BJ (cell line): Measurements from ENCODE around the gene SLC35E3. TPM values are rescaled to one million over a fixed set of nuclear protein-coding genes. Genes with fewer than 3 reads are reported as not detected.

ENCODE experiments used
- CTCF ChIA-PET: fragments of 350-600 bp; formaldehyde crosslinking; extraction: SDS; loops from one replicate; lab custom pipeline; 2021; ENCODE audit warnings: antibody characterized with exemption, inconsistent platforms; lab: Yijun Ruan, JAX
- POLR2A ChIA-PET: fragments of 300-600 bp; sonication (Branson Sonifier 250); formaldehyde crosslinking; extraction: SDS; loops from one replicate; lab custom pipeline; 2021; ENCODE audit warnings: antibody characterized with exemption; lab: Charles Lee
- DNase-seq: peaks from one replicate; pipeline ENCODE4 v3.0.0-alpha.2; 2011; ENCODE audit warnings: low read depth
- H3K27me3 ChIP-seq: 2 replicates; pipeline ENCODE4 v1.6.0; 2011; ENCODE audit warnings: low read length; ENCODE audit not compliant: control insufficient read depth, insufficient read depth
- H3K36me3 ChIP-seq: 2 replicates; pipeline ENCODE4 v1.5.1; 2011; ENCODE audit warnings: low read length; ENCODE audit not compliant: control insufficient read depth, insufficient read depth
- H3K4me3 ChIP-seq: 2 replicates; pipeline ENCODE4 v1.5.1; 2011; ENCODE audit warnings: low read depth, mild to moderate bottlenecking, control low read depth, low read length
- polyA plus RNA-seq: library from polyadenylated mRNA; depleted of rRNA; stranded (reverse); fragments of >200 nt; gene quantifications from 2 replicates; pipeline ENCODE4 v1.2.3, GENCODE V29; 2011
- TF ChIP-seq, protein P1 (sequence below): IDR thresholded peaks from 2 replicates; pipeline ENCODE4 v1.5.1; 2011; ENCODE audit warnings: low read depth, mild to moderate bottlenecking, control low read depth, inconsistent platforms, low read length, moderate library complexity; ENCODE audit not compliant: insufficient read depth

SLC35E3 gene
- polyA plus RNA-seq, 1 experiment, result 5.7 TPM

DNA sequence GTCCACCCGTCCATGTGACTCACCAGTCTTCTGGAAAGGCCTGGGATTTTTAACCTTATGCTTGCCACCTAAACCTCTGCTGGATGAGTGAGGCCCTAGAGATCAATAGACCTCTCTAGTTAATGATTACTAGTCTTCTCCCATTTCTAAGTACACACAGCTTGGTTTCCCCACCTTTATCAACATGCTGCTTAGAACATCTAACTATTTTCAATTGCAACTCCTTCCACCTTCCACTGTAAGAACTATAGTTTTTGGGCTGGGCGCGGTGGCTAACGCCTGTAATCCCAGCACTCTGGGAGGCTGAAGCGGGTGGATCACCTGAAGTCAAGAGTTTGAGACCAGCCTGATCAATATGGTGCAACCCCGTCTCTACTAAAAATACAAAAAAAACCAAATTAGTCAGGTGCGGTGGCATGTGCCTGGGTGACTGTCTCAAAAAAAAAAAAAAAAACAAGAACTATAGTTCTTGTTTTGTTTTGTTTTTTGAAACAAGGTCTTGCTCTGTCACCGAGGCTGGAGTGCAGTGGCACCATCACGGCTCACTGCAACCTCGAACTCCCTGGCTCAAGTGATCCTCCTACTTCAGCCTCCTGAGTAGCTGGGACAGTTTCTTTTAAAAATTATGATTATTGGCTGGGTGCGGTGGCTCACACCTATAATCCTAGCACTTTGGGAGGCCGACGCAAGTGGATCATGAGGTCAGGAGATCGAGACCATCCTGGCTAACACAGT is 43.3 kb downstream of the SLC35E3 start:
- ChIA-PET POLR2A (no interaction called here), CTCF (no interaction called here)
- DNase-seq, result no peak
- TF ChIP-seq, protein P1, sequence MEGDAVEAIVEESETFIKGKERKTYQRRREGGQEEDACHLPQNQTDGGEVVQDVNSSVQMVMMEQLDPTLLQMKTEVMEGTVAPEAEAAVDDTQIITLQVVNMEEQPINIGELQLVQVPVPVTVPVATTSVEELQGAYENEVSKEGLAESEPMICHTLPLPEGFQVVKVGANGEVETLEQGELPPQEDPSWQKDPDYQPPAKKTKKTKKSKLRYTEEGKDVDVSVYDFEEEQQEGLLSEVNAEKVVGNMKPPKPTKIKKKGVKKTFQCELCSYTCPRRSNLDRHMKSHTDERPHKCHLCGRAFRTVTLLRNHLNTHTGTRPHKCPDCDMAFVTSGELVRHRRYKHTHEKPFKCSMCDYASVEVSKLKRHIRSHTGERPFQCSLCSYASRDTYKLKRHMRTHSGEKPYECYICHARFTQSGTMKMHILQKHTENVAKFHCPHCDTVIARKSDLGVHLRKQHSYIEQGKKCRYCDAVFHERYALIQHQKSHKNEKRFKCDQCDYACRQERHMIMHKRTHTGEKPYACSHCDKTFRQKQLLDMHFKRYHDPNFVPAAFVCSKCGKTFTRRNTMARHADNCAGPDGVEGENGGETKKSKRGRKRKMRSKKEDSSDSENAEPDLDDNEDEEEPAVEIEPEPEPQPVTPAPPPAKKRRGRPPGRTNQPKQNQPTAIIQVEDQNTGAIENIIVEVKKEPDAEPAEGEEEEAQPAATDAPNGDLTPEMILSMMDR, result no peak
- Histone ChIP-seq H3K36me3 (no peaks in the 10 kb centered on the region), H3K27me3 (no peaks in the 10 kb centered on the region), H3K4me3 (no peak overlapping the region)

DNA sequence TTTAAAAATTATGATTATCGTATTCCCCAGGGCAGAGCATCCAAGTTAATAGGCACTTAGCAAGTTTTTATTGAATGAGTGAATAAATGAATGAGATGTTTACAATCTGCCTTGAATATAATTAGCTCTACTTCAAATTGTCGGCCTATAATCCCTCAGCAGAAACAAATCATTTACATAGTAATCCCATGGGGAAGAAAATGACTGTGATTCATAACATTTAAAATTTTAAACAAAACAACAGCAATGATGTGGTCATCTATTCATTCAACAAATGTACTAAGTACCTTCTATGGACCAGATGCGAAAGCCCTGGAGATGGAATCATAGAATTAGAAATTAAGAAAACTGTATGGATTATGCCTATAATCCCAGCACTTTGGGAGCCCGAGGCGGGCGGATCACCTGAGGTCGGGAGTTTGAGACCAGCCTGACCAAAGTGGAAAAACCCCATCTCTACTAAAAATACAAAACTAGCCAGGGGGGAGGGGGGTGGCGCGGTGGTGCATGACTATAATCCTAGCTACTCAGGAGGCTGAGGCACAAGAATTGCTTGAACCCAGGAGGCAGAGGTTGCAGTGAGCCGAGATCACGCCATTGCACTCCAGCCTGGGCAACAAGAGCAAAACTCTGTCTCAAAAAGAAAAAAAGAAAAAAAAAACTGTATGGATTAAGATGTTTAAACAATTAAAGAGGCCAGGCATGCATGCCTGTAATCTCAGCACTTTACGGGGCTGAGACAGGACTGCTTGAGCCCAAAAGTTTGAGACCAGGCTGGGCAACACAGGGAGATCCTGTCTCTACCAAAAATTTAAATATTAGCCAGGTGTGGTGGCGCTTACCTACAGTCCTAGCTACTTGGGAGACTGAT is 44.3 kb downstream of the SLC35E3 start:
- CTCF ChIA-PET, result no interaction called here
- DNase-seq, result no peak
- H3K27me3 ChIP-seq, result no peaks in the 10 kb centered on the region
- POLR2A ChIA-PET, result no interaction called here
- H3K36me3 ChIP-seq, result no peaks in the 10 kb centered on the region
- no peak overlapping the region for H3K4me3 ChIP-seq
- TF ChIP-seq, protein P1, result no peak

GRCh38 chr12:68790952-68791234 is 44.9 kb downstream of the SLC35E3 start:
- DNase-seq, result no peak
- CTCF ChIA-PET, result no interaction called here
- Histone ChIP-seq H3K27me3 (no peaks in the 10 kb centered on the region), H3K4me3 (no peak overlapping the region), H3K36me3 (no peaks in the 10 kb centered on the region)
- POLR2A ChIA-PET, result no interaction called here
- TF ChIP-seq, protein P1, result no peak

- POLR2A ChIA-PET, result no interaction called here
Observed at GRCh38 chr12:68791897-68792481, 46.0 kb downstream of the SLC35E3 start.

More at GRCh38 chr12:68791897-68792481, 46.0 kb downstream of the SLC35E3 start:
- Histone ChIP-seq H3K27me3 (no peaks in the 10 kb centered on the region), H3K4me3 (no peak overlapping the region), H3K36me3 (no peaks in the 10 kb centered on the region)
- CTCF ChIA-PET, result no interaction called here
- TF ChIP-seq, protein P1, result no peak
- DNase-seq, result no peak
